Esophagus squamous epithelium (tissue), 4 donors: ENCODE measurements around the gene SRRM4.

Experiments used
- CTCF ChIP-seq, 6 experiments: fragments of 450-650 bp in 4 of 6; fragments of 200-600 bp in 2 of 6; sonication (generic) in 2 of 6; IDR thresholded peaks; one replicate each; pipeline ENCODE4 v1.5.1; 2016 to 2019; ENCODE audit warnings: antibody characterized with exemption in 6 of 6, mild to moderate bottlenecking in 4 of 6, moderate library complexity in 4 of 6
- POLR2A ChIP-seq, 4 donors: fragments of 450-650 bp; IDR thresholded peaks; one replicate each; pipeline ENCODE4 v1.6.1; 2017; ENCODE audit warnings: antibody characterized with exemption in 4 of 4, mild to moderate bottlenecking in 4 of 4, moderate library complexity in 3 of 4

GRCh38 chr12:119117936-119118335, 136.6 kb downstream of the SRRM4 start:
- TF ChIP-seq CTCF (IDR thresholded peaks at IDR 0.05): no peak
- no peak for TF ChIP-seq POLR2A (IDR thresholded peaks at IDR 0.05)
